ENCODE measurements around the gene MLIP.

The MLIP gene

GRCh38 chr6:54142889-54143519 lies 31.8 kb downstream of the MLIP start:
- Histone ChIP-seq H3K4me1 (ENCODE audit: insufficient read depth, low read length) (no peaks in the 10 kb centered on the region), H3K4me3 (ENCODE audit: low read length) (no peak overlapping the region), H3K36me3 (ENCODE audit: insufficient read depth, low read length) (no peaks in the 10 kb centered on the region), H3K27ac (ENCODE audit: low read depth, low read length) (no peak overlapping the region), H3K9ac (ENCODE audit: low read depth, low read length) (no peak overlapping the region), H3K9me3 (ENCODE audit: insufficient read depth, low read depth, low read length) (no peaks in the 10 kb centered on the region), H3K27me3 (ENCODE audit: insufficient read depth, low read length) (no peaks in the 10 kb centered on the region)
- WGBS: 94% methylated on average over 12 of the region's 12 CpGs

GRCh38 chr6:54151861-54152260 lies 40.6 kb downstream of the MLIP start:
- no peak overlapping the region for H3K27ac ChIP-seq (ENCODE audit: low read depth, low read length)
- H3K9ac ChIP-seq (ENCODE audit: low read depth, low read length): no peak overlapping the region
- 0% methylated on average over 1 of the region's 1 CpG for WGBS
- no peaks in the 10 kb centered on the region for H3K36me3 ChIP-seq (ENCODE audit: insufficient read depth, low read length)
- no peaks in the 10 kb centered on the region for H3K9me3 ChIP-seq (ENCODE audit: insufficient read depth, low read depth, low read length)
- H3K27me3 ChIP-seq (ENCODE audit: insufficient read depth, low read length): no peaks in the 10 kb centered on the region
- no peaks in the 10 kb centered on the region for H3K4me1 ChIP-seq (ENCODE audit: insufficient read depth, low read length)
- H3K4me3 ChIP-seq (ENCODE audit: low read length): no peak overlapping the region

- Histone ChIP-seq H3K4me3 (ENCODE audit: low read length) (no peak overlapping the region), H3K9me3 (ENCODE audit: insufficient read depth, low read depth, low read length) (no peaks in the 10 kb centered on the region), H3K27me3 (ENCODE audit: insufficient read depth, low read length) (no peaks in the 10 kb centered on the region), H3K27ac (ENCODE audit: low read depth, low read length) (no peak overlapping the region), H3K4me1 (ENCODE audit: insufficient read depth, low read length) (no peaks in the 10 kb centered on the region), H3K36me3 (ENCODE audit: insufficient read depth, low read length) (no peaks in the 10 kb centered on the region), H3K9ac (ENCODE audit: low read depth, low read length) (no peak overlapping the region)
These were observed 45.5 kb downstream of the MLIP start for GRCh38 chr6:54156650-54157250.

- Histone ChIP-seq H3K4me3 (ENCODE audit: low read length) (no peak overlapping the region), H3K27me3 (ENCODE audit: insufficient read depth, low read length) (no peaks in the 10 kb centered on the region), H3K27ac (ENCODE audit: low read depth, low read length) (no peak overlapping the region), H3K9ac (ENCODE audit: low read depth, low read length) (no peak overlapping the region), H3K9me3 (ENCODE audit: insufficient read depth, low read depth, low read length) (no peaks in the 10 kb centered on the region), H3K36me3 (ENCODE audit: insufficient read depth, low read length) (no peaks in the 10 kb centered on the region), H3K4me1 (ENCODE audit: insufficient read depth, low read length) (no peaks in the 10 kb centered on the region)
These were observed 46.2 kb downstream of the MLIP start for GRCh38 chr6:54157405-54157804.

GRCh38 chr6:54173089-54173488 lies 61.8 kb downstream of the MLIP start:
- no peaks in the 10 kb centered on the region for H3K27me3 ChIP-seq (ENCODE audit: insufficient read depth, low read length)
- no peak overlapping the region for H3K9ac ChIP-seq (ENCODE audit: low read depth, low read length)
- no peak overlapping the region for H3K4me3 ChIP-seq (ENCODE audit: low read length)
- H3K36me3 ChIP-seq (ENCODE audit: insufficient read depth, low read length): no peaks in the 10 kb centered on the region
- no peaks in the 10 kb centered on the region for H3K4me1 ChIP-seq (ENCODE audit: insufficient read depth, low read length)
- H3K27ac ChIP-seq (ENCODE audit: low read depth, low read length): no peak overlapping the region
- no peaks in the 10 kb centered on the region for H3K9me3 ChIP-seq (ENCODE audit: insufficient read depth, low read depth, low read length)

GRCh38 chr6:54179152-54179551 lies 67.9 kb downstream of the MLIP start:
- Histone ChIP-seq H3K27ac (ENCODE audit: low read depth, low read length) (no peak overlapping the region), H3K9me3 (ENCODE audit: insufficient read depth, low read depth, low read length) (no peaks in the 10 kb centered on the region), H3K4me3 (ENCODE audit: low read length) (no peak overlapping the region), H3K4me1 (ENCODE audit: insufficient read depth, low read length) (peaks cover 14% of the 10 kb centered on the region; the same call in 1 of the 2 replicates), H3K9ac (ENCODE audit: low read depth, low read length) (no peak overlapping the region), H3K27me3 (ENCODE audit: insufficient read depth, low read length) (no peaks in the 10 kb centered on the region), H3K36me3 (ENCODE audit: insufficient read depth, low read length) (no peaks in the 10 kb centered on the region)
- WGBS: no CpG with 5 or more reads among the region's 1 CpG

- Histone ChIP-seq H3K27me3 (ENCODE audit: insufficient read depth, low read length) (no peaks in the 10 kb centered on the region), H3K4me1 (ENCODE audit: insufficient read depth, low read length) (peaks cover 14% of the 10 kb centered on the region; the same call in 1 of the 2 replicates), H3K27ac (ENCODE audit: low read depth, low read length) (no peak overlapping the region), H3K9me3 (ENCODE audit: insufficient read depth, low read depth, low read length) (no peaks in the 10 kb centered on the region), H3K4me3 (ENCODE audit: low read length) (no peak overlapping the region), H3K36me3 (ENCODE audit: insufficient read depth, low read length) (no peaks in the 10 kb centered on the region), H3K9ac (ENCODE audit: low read depth, low read length) (no peak overlapping the region)
- 91% methylated on average over 7 of the region's 7 CpGs for WGBS
These were observed 72.4 kb downstream of the MLIP start for GRCh38 chr6:54183616-54184015.

- Histone ChIP-seq H3K9ac (ENCODE audit: low read depth, low read length) (no peak overlapping the region), H3K4me1 (ENCODE audit: insufficient read depth, low read length) (no peaks in the 10 kb centered on the region), H3K27ac (ENCODE audit: low read depth, low read length) (no peak overlapping the region), H3K9me3 (ENCODE audit: insufficient read depth, low read depth, low read length) (no peaks in the 10 kb centered on the region), H3K36me3 (ENCODE audit: insufficient read depth, low read length) (no peaks in the 10 kb centered on the region), H3K27me3 (ENCODE audit: insufficient read depth, low read length) (no peaks in the 10 kb centered on the region), H3K4me3 (ENCODE audit: low read length) (no peak overlapping the region)
- 100% methylated on average over 1 of the region's 1 CpG for WGBS
These were observed 74.6 kb downstream of the MLIP start for GRCh38 chr6:54185885-54186284.

GRCh38 chr6:54188846-54189245 lies 77.6 kb downstream of the MLIP start:
- Histone ChIP-seq H3K4me3 (ENCODE audit: low read length) (no peak overlapping the region), H3K9me3 (ENCODE audit: insufficient read depth, low read depth, low read length) (no peaks in the 10 kb centered on the region), H3K9ac (ENCODE audit: low read depth, low read length) (no peak overlapping the region), H3K4me1 (ENCODE audit: insufficient read depth, low read length) (peaks cover 10% of the 10 kb centered on the region), H3K36me3 (ENCODE audit: insufficient read depth, low read length) (no peaks in the 10 kb centered on the region), H3K27ac (ENCODE audit: low read depth, low read length) (no peak overlapping the region), H3K27me3 (ENCODE audit: insufficient read depth, low read length) (no peaks in the 10 kb centered on the region)
- WGBS: 91% methylated on average over 2 of the region's 2 CpGs

GRCh38 chr6:54191461-54191860 lies 80.2 kb downstream of the MLIP start:
- Histone ChIP-seq H3K9ac (ENCODE audit: low read depth, low read length) (no peak overlapping the region), H3K9me3 (ENCODE audit: insufficient read depth, low read depth, low read length) (no peaks in the 10 kb centered on the region), H3K27me3 (ENCODE audit: insufficient read depth, low read length) (no peaks in the 10 kb centered on the region), H3K27ac (ENCODE audit: low read depth, low read length) (no peak overlapping the region), H3K4me1 (ENCODE audit: insufficient read depth, low read length) (peaks cover 20% of the 10 kb centered on the region), H3K36me3 (ENCODE audit: insufficient read depth, low read length) (no peaks in the 10 kb centered on the region), H3K4me3 (ENCODE audit: low read length) (no peak overlapping the region)
- 98% methylated on average over 2 of the region's 2 CpGs for WGBS

GRCh38 chr6:54192993-54193392 lies 81.8 kb downstream of the MLIP start:
- Histone ChIP-seq H3K9me3 (ENCODE audit: insufficient read depth, low read depth, low read length) (no peaks in the 10 kb centered on the region), H3K36me3 (ENCODE audit: insufficient read depth, low read length) (no peaks in the 10 kb centered on the region), H3K27ac (ENCODE audit: low read depth, low read length) (no peak overlapping the region), H3K4me3 (ENCODE audit: low read length) (no peak overlapping the region), H3K27me3 (ENCODE audit: insufficient read depth, low read length) (no peaks in the 10 kb centered on the region), H3K4me1 (ENCODE audit: insufficient read depth, low read length) (peaks cover 20% of the 10 kb centered on the region), H3K9ac (ENCODE audit: low read depth, low read length) (no peak overlapping the region)
- 90% methylated on average over 3 of the region's 3 CpGs for WGBS

GRCh38 chr6:54193560-54193959 lies 82.3 kb downstream of the MLIP start:
- H3K36me3 ChIP-seq (ENCODE audit: insufficient read depth, low read length): no peaks in the 10 kb centered on the region
- H3K9ac ChIP-seq (ENCODE audit: low read depth, low read length): no peak overlapping the region; the same call in 1 of the 2 replicates
- 30% methylated on average over 3 of the region's 3 CpGs for WGBS
- H3K4me3 ChIP-seq (ENCODE audit: low read length): no peak overlapping the region
- peaks cover 20% of the 10 kb centered on the region for H3K4me1 ChIP-seq (ENCODE audit: insufficient read depth, low read length)
- no peaks in the 10 kb centered on the region for H3K27me3 ChIP-seq (ENCODE audit: insufficient read depth, low read length)
- H3K27ac ChIP-seq (ENCODE audit: low read depth, low read length): peak overlapping the region; percentile 57; the same call in 1 of the 2 replicates
- H3K9me3 ChIP-seq (ENCODE audit: insufficient read depth, low read depth, low read length): no peaks in the 10 kb centered on the region
